A549 (cell line): Measurements from ENCODE around the gene PDPK1.

Experiments used
- CBX8 ChIP-seq: fragments of 200-600 bp; sonication (generic); IDR thresholded peaks from 2 replicates; pipeline ENCODE4 v1.6.1; 2016
- JUN ChIP-seq, 2 experiments: fragments of >200 bp; sonication (Bioruptor Twin); formaldehyde crosslinking; IDR thresholded peaks; 2 replicates in 1 of 2; 3 replicates in 1 of 2; pipeline ENCODE4 v1.6.1; 2016 to 2017
- JUNB ChIP-seq: fragments of >200 bp; sonication (Bioruptor Twin); formaldehyde crosslinking; IDR thresholded peaks from 2 replicates; pipeline ENCODE4 v1.6.1; 2016

DNA sequence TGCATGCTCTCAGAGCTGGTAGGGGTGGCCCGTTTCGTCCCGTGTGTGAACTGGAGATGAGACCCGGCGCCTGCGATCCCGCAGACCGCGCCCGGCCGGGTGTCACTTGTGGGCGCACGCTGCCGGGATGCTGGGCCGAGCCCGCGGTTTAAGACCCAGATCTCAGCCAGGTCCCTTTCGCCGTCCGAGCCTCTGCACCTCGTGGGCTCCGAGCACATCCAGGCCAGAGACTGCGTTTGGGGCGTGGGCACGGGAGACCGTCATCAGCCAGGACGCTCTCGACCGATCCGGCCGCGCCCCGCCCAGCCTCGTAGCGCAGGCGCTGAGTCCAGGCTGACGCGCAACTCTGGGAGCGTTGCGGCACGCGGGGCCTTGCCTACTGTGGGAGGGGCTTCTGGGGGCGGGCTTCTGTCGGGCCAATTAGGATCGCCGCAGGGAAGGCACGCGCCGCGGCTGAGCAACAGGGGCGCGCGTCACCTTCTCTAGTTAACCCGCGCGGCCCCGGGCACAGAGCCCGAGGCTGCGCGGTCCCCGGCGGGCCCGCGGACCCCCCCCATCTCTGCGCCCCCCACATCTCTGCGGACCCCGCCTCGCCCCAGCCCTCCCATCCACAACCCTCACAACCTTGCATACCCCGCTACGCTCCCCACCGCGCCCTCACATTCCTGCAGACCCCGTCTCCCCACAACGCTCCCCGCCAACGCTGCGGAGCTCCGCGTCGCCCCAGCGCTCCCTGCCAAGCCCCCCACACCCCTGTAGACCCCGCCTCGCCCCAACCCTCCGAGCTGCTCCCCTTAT, 5.9 kb upstream of the PDPK1 start:
- TF ChIP-seq CBX8 (no peak), JUN (IDR thresholded peaks at IDR 0.05) (peak; percentile 71 to 89), JUNB (no peak)
